Activated CD4-positive, alpha-beta T cell treated with anti-CD3 and anti-CD28 coated beads, Interleukin-2, amount 10 ng/mL, durations not matched to agents 7 days and 5 days (primary cell): ENCODE measurements around the gene HHAT. TPM values are rescaled to one million over a fixed set of nuclear protein-coding genes. Genes with fewer than 3 reads are reported as not detected.
A peak's percentile ranks its signal among the peaks of the same experiment; 100 is the strongest.

Experiments used
- CTCF ChIA-PET: fragments of 350-600 bp; sonication (Branson Sonifier 250); formaldehyde crosslinking; loops from one replicate; lab custom pipeline; 2021; ENCODE audit warnings: antibody characterized with exemption; lab: Charles Lee
- POLR2A ChIA-PET: fragments of 350-600 bp; sonication (Branson Sonifier 250); formaldehyde crosslinking; loops from one replicate; lab custom pipeline; 2021; ENCODE audit warnings: antibody characterized with exemption; lab: Charles Lee
- DNase-seq: peaks from one replicate; pipeline ENCODE4 v3.0.0-alpha.2; 2020
- H3K27ac Mint-ChIP-seq: one replicate; pipeline ENCODE4 v1.8.0; 2021; ENCODE audit warnings: mild to moderate bottlenecking, moderate library complexity, mixed read lengths
- H3K27me3 Mint-ChIP-seq: one replicate; pipeline ENCODE4 v1.8.0; 2021; ENCODE audit warnings: mixed read lengths
- H3K36me3 Mint-ChIP-seq: one replicate; pipeline ENCODE4 v1.8.0; 2021; ENCODE audit warnings: low read depth, mixed read lengths
- H3K4me1 Mint-ChIP-seq: one replicate; pipeline ENCODE4 v1.8.0; 2021; ENCODE audit warnings: mixed read lengths
- H3K4me3 Mint-ChIP-seq: one replicate; pipeline ENCODE4 v1.8.0; 2021; ENCODE audit warnings: mild to moderate bottlenecking, moderate library complexity, mixed read lengths
- H3K9me3 Mint-ChIP-seq: one replicate; pipeline ENCODE4 v1.8.0; 2021; ENCODE audit warnings: mixed read lengths
- total RNA-seq, 2 experiments: library from RNA; stranded (reverse); gene quantifications; one replicate each; pipeline ENCODE4 v1.2.3, GENCODE V29; 2021

HHAT gene
- total RNA-seq: 1 to 10 TPM; 1.3 to 1.5 TPM

DNA sequence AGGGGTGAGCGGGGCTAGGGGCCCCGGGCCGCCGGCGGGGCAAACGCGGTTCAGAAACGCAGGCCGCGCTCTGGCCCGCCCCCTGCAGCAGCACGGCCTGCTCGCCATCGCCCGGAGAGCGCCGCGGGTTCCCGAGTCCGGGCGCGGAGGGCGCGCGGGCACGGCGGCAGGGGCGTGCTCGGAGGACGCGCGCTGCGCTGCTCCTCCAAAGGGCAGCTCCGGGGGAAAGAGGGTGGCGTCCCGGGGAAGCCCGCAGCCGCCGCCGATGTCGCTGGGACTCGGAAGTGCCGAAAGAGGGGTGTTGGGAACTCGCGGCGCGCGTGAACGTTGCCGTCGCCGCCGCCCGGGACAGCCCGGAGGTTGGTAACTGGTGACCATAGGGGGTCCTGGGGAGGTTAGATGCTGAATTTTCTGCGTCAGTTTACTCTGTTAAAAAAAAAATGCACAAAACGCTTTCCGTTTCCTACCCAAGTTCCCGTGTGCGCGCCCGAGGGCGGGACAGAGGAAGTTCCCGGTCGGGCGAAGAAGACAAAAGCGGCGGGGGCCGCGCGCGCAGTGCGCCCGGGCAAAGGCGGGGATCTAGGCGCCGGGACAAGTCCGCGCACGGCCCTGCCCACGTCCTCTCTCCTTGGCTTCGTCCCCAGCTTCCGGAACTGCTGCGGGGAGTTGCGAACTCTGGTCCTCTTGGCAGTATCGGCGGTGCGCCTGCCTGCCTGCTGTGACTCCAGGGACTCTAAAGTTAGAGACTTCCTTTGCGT is at the start of gene HHAT:
Gene HHAT, plus strand, starts transcription at position 157 of the 758 bp plus-strand sequence. CDS start 20,074 bp downstream, outside the sequence.
- ChIA-PET CTCF (interaction anchor here (0.6 to 1.3 kb wide), 2 partner anchors 39 to 45 kb away, joined by 3 to 4 read pairs; no protein-coding TSS in a partner anchor), POLR2A (no interaction called here)
- peaks cover 43% of the 10 kb centered on the region for H3K4me1 Mint-ChIP-seq
- H3K27ac Mint-ChIP-seq: peak within 1 kb of the TSS; percentile 89
- H3K9me3 Mint-ChIP-seq: peaks cover 9% of the 10 kb centered on the region
- peaks cover 18% of the 10 kb centered on the region for H3K27me3 Mint-ChIP-seq
- peak; percentile 64 for DNase-seq
- H3K4me3 Mint-ChIP-seq: peak within 1 kb of the TSS; percentile 81
- no peaks in the 10 kb centered on the region for H3K36me3 Mint-ChIP-seq

DNA sequence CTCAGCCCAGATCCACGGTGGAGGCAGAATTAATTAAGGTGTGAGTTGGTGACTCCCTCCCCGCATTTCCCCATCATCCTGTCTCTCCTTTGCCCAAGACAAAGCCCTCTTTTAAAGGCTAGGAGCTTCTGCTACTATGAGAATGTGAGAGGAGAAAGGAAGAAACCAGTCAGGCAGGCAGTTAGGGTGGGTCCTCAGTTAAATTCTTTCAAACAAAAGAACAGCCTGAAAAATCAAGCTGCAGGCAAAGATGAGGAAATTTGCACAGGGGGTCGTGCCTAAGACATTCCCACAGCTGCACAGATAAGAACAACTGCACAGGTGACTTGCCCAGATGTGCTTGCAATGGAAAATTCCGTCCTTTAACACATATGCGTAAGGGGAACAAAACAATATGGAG is 48.5 kb upstream of the HHAT start:
- POLR2A ChIA-PET: no interaction called here
- CTCF ChIA-PET: no interaction called here
- H3K4me3 Mint-ChIP-seq: no peak overlapping the region
- H3K36me3 Mint-ChIP-seq: peaks cover 2% of the 10 kb centered on the region
- peaks cover 14% of the 10 kb centered on the region for H3K9me3 Mint-ChIP-seq
- peaks cover 16% of the 10 kb centered on the region for H3K27me3 Mint-ChIP-seq
- H3K4me1 Mint-ChIP-seq: no peaks in the 10 kb centered on the region
- no peak overlapping the region for H3K27ac Mint-ChIP-seq
- no peak for DNase-seq

DNA sequence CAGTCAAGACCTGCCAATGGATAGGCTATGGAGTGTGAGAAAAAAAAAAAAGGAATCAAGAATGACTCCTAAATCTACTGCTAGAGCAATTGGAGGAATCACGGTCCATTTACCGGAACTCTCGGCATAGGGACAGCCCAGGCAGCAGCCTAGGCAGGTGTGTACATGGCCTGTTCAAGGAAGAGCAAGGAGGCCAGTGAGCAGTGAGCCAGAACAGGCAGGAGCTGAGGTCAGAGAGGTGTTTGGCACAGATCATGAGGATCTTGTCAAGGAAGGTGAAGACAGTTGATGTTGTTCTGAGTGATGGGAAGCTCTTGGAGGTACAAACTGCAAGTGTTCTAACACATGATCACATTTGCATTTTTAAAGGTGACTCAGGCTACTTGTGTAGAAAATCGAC is 40.6 kb upstream of the HHAT start:
- H3K4me1 Mint-ChIP-seq: peaks cover 3% of the 10 kb centered on the region
- no peak overlapping the region for H3K27ac Mint-ChIP-seq
- peaks cover 41% of the 10 kb centered on the region for H3K27me3 Mint-ChIP-seq
- POLR2A ChIA-PET: no interaction called here
- CTCF ChIA-PET: interaction anchor here (1.5 kb wide), 1 partner anchor 23 kb away, joined by 3 read pairs; no protein-coding TSS in a partner anchor
- no peaks in the 10 kb centered on the region for H3K36me3 Mint-ChIP-seq
- no peak for DNase-seq
- no peaks in the 10 kb centered on the region for H3K9me3 Mint-ChIP-seq
- no peak overlapping the region for H3K4me3 Mint-ChIP-seq

- ChIA-PET CTCF (interaction anchor here (1.1 to 1.5 kb wide), 2 partner anchors 21 to 44 kb away, joined by 3 read pairs; no protein-coding TSS in a partner anchor), POLR2A (no interaction called here)
- Mint-ChIP-seq H3K9me3 (no peaks in the 10 kb centered on the region), H3K4me3 (no peak overlapping the region), H3K27ac (no peak overlapping the region), H3K36me3 (no peaks in the 10 kb centered on the region), H3K4me1 (peaks cover 3% of the 10 kb centered on the region), H3K27me3 (peaks cover 41% of the 10 kb centered on the region)
- no peak for DNase-seq
Measured at GRCh38 chr1:210289248-210289647, 39.5 kb upstream of the HHAT start.

GRCh38 chr1:210291081-210291764 is 37.5 kb upstream of the HHAT start:
- no peaks in the 10 kb centered on the region for H3K36me3 Mint-ChIP-seq
- DNase-seq: no peak
- peaks cover 3% of the 10 kb centered on the region for H3K4me1 Mint-ChIP-seq
- H3K27ac Mint-ChIP-seq: no peak overlapping the region
- H3K9me3 Mint-ChIP-seq: no peaks in the 10 kb centered on the region
- ChIA-PET CTCF (no interaction called here), POLR2A (no interaction called here)
- peaks cover 44% of the 10 kb centered on the region for H3K27me3 Mint-ChIP-seq
- H3K4me3 Mint-ChIP-seq: no peak overlapping the region

DNA sequence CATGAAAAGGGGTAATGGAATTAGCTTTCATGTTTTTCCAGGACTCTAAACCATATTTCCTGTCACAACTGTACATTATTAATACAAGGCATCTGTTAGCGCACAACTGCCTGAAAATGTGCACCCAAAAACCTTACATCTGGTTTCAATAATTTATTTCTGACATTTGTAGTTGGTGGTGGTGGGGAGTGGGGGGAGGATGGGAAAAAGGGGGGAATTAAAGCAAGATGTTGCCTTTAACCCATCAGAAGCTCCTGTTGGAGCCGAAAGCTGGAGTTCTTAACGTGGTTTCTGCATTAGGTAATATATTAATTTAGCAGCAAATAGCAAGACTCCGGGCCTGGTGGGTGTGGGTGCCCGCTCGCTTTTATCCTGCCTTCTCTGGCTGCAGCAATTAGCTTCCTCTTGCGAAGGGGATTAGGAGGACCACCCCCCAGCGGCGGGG is 36.9 kb upstream of the HHAT start:
- Mint-ChIP-seq H3K27ac (no peak overlapping the region), H3K9me3 (no peaks in the 10 kb centered on the region), H3K27me3 (peaks cover 44% of the 10 kb centered on the region), H3K36me3 (no peaks in the 10 kb centered on the region), H3K4me3 (no peak overlapping the region), H3K4me1 (peaks cover 3% of the 10 kb centered on the region)
- ChIA-PET POLR2A (no interaction called here), CTCF (no interaction called here)
- no peak for DNase-seq

DNA sequence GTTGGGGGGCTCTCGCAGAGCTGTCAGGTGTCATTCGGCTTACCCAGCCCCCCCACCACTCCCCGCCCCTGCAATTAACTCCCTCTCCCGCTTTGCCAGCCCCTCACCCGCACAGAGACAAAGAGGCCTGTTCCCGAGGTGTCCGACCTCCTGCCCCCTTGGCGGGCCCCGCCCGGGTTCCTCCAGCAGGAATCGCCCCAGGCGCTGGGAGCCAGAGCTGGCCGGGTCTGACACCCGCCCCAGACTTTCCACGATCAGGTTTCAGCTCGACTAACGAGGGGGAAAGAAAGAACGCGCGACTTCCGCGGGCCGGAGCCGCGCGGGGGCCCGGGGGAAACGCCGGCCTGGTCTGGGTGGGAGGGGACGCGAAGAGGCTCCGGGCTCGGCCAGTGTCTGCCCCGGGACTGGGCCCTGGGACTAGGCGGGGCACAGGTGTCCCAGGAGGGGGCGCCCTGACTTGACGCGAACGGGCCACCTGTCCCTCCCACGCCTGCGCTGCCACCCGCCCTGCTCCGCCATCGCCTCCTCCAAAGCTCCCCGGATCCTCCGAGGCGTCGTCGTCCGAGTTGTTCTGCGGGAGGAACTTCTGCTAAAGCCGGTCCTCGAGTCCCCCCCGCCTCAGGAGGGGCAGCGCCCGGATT is 36.4 kb upstream of the HHAT start:
- H3K4me3 Mint-ChIP-seq: no peak overlapping the region
- no peaks in the 10 kb centered on the region for H3K9me3 Mint-ChIP-seq
- DNase-seq: peak; percentile 26
- H3K4me1 Mint-ChIP-seq: peaks cover 3% of the 10 kb centered on the region
- peaks cover 45% of the 10 kb centered on the region for H3K27me3 Mint-ChIP-seq
- POLR2A ChIA-PET: no interaction called here
- H3K27ac Mint-ChIP-seq: no peak overlapping the region
- CTCF ChIA-PET: no interaction called here
- H3K36me3 Mint-ChIP-seq: no peaks in the 10 kb centered on the region

- Mint-ChIP-seq H3K27ac (no peak overlapping the region), H3K4me3 (no peak overlapping the region), H3K36me3 (no peaks in the 10 kb centered on the region), H3K9me3 (no peaks in the 10 kb centered on the region), H3K27me3 (peaks cover 42% of the 10 kb centered on the region), H3K4me1 (peaks cover 3% of the 10 kb centered on the region)
- ChIA-PET CTCF (no interaction called here), POLR2A (no interaction called here)
- DNase-seq: no peak
Measured at GRCh38 chr1:210293171-210293607, 35.5 kb upstream of the HHAT start.

DNA sequence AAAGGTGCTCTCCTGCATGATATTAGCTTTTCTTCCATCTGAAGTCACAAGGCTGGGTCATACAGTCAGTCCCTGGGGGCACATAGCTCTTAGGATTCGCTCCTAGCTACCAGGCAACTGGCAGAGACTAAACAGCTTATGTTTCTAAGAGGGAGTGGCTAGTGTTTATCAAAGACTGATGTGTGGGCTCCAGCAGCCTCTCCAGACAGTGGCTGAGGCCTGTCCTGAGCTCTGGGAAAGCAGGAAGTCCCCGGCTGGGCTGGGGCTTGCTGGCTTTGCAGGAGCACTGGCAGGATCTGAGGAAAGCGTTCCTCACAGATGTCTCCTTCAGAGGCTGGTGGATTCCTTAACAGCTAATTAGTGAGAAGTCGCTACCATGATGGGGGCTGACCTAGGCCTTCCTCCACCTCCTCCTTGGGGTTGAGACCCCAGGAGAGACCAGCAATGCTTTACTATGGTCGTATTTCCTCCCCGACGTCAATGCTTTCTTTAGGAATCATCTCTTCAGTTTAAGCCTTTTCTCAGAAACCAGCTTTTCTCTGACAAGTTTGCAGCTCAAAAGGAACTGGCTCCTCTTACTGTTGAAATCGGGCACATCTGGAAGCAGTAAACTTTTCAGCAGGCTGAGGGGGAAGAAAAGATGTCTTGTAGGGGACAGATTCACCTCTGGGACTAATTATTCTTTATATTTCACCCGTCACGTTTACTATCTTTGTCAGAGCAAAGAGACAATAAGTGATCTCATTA is 33.5 kb upstream of the HHAT start:
- Mint-ChIP-seq H3K27ac (no peak overlapping the region), H3K4me1 (peaks cover 3% of the 10 kb centered on the region), H3K9me3 (no peaks in the 10 kb centered on the region), H3K4me3 (no peak overlapping the region), H3K27me3 (peaks cover 33% of the 10 kb centered on the region), H3K36me3 (no peaks in the 10 kb centered on the region)
- CTCF ChIA-PET: interaction anchor here (1.6 kb wide), 1 partner anchor 22 kb away, joined by 3 read pairs; no protein-coding TSS in a partner anchor
- POLR2A ChIA-PET: no interaction called here
- DNase-seq: no peak

GRCh38 chr1:210296682-210297081 is 32.0 kb upstream of the HHAT start:
- peaks cover 3% of the 10 kb centered on the region for H3K4me1 Mint-ChIP-seq
- CTCF ChIA-PET: no interaction called here
- POLR2A ChIA-PET: no interaction called here
- DNase-seq: no peak
- H3K36me3 Mint-ChIP-seq: no peaks in the 10 kb centered on the region
- no peaks in the 10 kb centered on the region for H3K9me3 Mint-ChIP-seq
- H3K27me3 Mint-ChIP-seq: peaks cover 22% of the 10 kb centered on the region
- no peak overlapping the region for H3K27ac Mint-ChIP-seq
- H3K4me3 Mint-ChIP-seq: no peak overlapping the region

DNA sequence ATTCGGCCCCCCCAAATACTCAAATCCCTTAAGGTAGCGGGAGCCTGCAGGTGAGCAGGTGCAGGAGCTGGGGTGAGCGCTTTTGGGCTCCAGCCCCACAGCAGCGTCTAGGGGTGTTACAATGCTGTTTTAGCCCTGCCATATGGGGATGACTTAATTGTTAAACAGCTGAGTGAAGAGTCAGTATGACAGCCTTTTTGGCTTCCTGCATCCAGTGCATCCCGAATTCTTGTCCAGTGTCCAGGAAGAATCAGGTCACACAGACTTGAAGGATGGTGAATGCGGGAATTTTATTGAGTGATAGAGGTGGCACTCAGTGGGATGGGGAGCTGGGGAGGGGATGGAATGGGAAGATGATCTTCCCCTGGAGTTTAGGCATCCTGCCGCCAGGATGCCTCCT is 30.4 kb upstream of the HHAT start:
- H3K27me3 Mint-ChIP-seq: peaks cover 15% of the 10 kb centered on the region
- H3K9me3 Mint-ChIP-seq: no peaks in the 10 kb centered on the region
- no peak overlapping the region for H3K27ac Mint-ChIP-seq
- CTCF ChIA-PET: no interaction called here
- POLR2A ChIA-PET: no interaction called here
- no peak for DNase-seq
- H3K4me3 Mint-ChIP-seq: no peak overlapping the region
- no peaks in the 10 kb centered on the region for H3K36me3 Mint-ChIP-seq
- no peaks in the 10 kb centered on the region for H3K4me1 Mint-ChIP-seq

DNA sequence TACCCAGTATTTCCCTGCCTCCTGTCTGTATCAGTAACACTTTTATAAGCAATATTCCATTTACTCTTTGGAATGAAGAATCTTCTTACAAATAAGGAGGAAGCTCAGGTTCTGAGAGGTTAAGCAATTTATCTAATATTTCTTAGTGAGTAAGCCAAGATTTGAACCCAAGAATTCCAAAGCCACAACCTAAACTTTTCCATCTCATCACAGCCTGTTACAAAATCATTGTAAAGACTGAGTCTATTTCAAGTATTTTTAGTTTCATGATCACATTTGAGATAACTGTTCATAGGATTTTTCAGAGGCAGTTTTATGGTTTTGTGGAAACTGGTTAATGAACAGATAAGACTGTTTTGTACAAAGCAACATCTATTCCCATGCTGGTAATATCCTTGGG is 29.8 kb upstream of the HHAT start:
- Mint-ChIP-seq H3K4me1 (no peaks in the 10 kb centered on the region), H3K27me3 (peaks cover 12% of the 10 kb centered on the region), H3K9me3 (no peaks in the 10 kb centered on the region), H3K4me3 (no peak overlapping the region), H3K27ac (no peak overlapping the region), H3K36me3 (no peaks in the 10 kb centered on the region)
- POLR2A ChIA-PET: no interaction called here
- CTCF ChIA-PET: no interaction called here
- no peak for DNase-seq
